SH-SY5Y (cell line): ENCODE measurements around the gene GRB7.

ENCODE experiments used
- GATA2 ChIP-seq: IDR thresholded peaks from 2 replicates; pipeline ENCODE4 v1.6.1; 2011; ENCODE audit warnings: mild to moderate bottlenecking, low read depth, low read length
- GATA3 ChIP-seq: IDR thresholded peaks from 2 replicates; pipeline ENCODE4 v1.6.1; 2011; ENCODE audit warnings: low read depth, mild to moderate bottlenecking, low read length, moderate library complexity

GRB7 gene

GRCh38 chr17:39763051-39763820 lies 25.5 kb downstream of the GRB7 start:
- no peak for TF ChIP-seq GATA3
- TF ChIP-seq GATA2 = no peak

- TF ChIP-seq GATA3 (no peak), GATA2 (no peak)
Measured at GRCh38 chr17:39765175-39765574, 27.4 kb downstream of the GRB7 start.

DNA sequence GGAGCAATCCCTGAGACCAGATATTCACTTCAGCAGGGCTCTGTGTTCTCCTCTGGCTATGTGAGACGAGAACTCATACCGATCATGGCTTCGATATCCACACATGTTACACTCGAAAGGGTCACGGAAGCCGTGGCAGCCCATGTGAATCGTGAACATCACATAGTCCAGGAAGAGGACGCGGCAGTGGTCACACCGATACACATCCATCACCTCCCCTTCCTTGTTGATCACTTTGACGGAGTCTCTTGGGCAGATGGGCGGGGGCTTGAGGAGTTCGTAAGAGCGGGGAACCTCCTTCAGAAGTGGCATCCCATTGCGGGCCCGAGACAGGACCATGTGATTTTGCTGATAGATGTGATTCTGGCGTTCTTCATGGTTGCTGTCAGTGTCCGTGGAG lies 28.0 kb downstream of the GRB7 start:
- TF ChIP-seq GATA3 (no peak), GATA2 (no peak)

GRCh38 chr17:39767147-39767546 lies 29.4 kb downstream of the GRB7 start:
- no peak for TF ChIP-seq GATA2
- no peak for TF ChIP-seq GATA3

DNA sequence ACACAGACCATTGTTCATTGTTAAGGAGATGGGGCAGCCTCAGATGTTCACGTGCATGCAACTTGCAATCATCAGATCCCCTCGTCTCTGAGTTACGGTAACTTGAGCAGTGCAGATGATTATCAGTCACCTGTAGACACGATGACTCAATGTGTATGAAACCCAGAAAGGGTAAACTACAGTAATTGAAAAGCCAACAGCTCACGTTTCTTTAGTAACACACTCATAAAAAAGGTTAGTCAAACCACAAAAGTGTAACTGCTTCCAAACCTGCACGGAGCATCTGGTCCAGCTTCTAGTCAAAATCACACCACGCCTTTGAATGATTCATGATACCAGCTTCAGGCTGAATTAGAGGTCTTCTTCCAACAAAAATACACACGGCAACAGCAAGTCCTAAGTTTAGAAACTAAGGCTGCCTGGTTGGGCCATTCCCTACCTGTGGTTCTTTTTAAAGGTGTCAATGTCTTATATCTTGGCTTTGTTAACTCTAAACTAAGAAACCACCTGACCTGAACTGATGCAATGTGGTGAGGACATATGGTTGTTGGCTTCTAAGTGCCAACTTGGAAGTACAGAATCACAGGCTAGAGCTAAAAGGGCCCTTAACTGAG lies 32.3 kb downstream of the GRB7 start:
- TF ChIP-seq GATA2 = no peak

DNA sequence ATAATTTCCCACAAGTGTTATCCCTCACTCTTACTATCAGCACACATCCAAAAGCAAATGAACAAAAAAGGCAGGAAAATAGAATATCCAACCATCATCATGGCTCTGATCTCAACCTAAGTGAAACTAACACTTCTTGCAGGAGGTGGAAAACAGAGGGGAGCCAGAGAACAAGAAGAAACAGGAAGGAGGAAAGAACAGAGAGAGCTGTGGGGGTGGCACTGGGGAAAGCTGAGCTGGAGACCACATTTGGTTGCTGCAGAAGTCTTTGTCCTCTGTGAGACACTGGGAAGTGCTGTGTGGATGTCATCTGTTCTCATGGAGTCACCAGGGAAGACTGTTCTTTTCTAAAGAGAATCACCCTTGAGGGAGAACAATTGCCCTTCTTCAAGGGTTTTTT lies 34.7 kb downstream of the GRB7 start:
- TF ChIP-seq GATA3 (no peak), GATA2 (no peak)

DNA sequence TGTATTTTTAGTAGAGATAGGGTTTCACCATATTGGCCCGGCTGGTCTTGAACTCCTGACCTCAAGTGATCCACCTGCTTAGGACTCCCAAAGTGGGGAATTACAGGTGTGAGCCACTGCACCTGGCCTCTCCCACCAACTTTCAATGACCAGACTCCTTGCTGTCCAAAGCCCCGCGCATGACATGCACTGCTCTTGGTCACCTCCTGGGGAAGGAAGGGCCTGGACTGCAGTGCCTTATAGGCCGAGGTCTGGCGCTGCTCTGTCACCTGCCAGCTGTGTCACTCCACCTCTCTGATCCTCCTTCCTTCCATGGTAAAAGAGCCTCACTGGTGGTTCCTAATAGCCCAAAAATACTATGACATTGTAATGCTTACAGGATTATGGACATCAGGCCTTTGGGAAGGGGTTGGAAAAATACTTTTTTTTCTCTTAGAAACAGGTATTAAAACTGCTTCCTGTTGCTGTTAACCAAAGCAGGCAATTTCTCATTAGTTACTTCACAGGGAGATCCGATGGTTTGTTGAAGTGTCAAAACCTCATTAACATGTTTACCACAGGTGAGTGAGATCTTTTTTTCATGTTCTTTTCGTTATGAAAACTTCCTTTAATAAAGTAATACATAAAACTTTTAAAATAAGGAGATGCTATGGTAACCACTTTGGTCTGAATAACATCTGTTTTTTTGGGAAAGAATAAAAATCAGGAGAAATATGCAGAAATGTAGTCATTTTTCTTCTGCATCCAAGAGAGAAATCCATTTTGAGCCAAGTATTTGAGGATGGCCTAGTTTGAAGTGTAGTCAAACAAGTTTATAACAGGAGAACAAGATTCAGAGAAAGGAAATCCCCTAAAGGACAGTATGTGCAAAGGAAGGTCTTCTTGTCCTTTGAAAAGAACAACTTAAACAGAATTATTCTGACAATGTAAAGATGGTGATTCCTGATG lies 35.5 kb downstream of the GRB7 start:
- TF ChIP-seq GATA2 (no peak), GATA3 (no peak)

- no peak for TF ChIP-seq GATA2
- no peak for TF ChIP-seq GATA3
Measured at GRCh38 chr17:39774047-39774446, 36.3 kb downstream of the GRB7 start.

- TF ChIP-seq GATA3 = no peak
- no peak for TF ChIP-seq GATA2
Measured at GRCh38 chr17:39775031-39775430, 37.3 kb downstream of the GRB7 start.

DNA sequence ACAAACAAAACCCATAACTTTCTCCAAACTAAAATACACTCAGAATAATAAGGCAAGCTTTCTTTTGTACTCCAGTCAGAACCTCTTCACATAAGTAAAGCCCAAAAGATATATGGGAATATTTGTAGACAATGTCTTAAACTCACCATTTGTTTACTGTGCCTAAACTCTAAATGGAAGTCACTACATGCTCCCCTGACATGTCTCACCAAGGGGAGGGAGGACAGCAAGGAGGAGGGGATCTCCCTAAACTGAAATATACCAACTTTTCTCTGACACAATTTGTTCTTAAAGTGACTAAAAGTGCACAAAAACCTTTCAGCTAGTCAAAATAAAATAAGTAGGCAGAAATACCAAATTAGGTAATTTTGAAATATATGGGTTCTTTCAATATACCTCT lies 38.5 kb downstream of the GRB7 start:
- TF ChIP-seq GATA2 = no peak
- TF ChIP-seq GATA3 = no peak

- TF ChIP-seq GATA2 = no peak
- no peak for TF ChIP-seq GATA3
Measured at GRCh38 chr17:39777534-39778365, 40.0 kb downstream of the GRB7 start.

GRCh38 chr17:39781031-39781860 lies 43.5 kb downstream of the GRB7 start:
- no peak for TF ChIP-seq GATA3
- no peak for TF ChIP-seq GATA2

- TF ChIP-seq GATA2 = no peak
Measured at GRCh38 chr17:39781861-39782213, 44.1 kb downstream of the GRB7 start.
